ENCODE measurements around the gene PEX5L.

DNA sequence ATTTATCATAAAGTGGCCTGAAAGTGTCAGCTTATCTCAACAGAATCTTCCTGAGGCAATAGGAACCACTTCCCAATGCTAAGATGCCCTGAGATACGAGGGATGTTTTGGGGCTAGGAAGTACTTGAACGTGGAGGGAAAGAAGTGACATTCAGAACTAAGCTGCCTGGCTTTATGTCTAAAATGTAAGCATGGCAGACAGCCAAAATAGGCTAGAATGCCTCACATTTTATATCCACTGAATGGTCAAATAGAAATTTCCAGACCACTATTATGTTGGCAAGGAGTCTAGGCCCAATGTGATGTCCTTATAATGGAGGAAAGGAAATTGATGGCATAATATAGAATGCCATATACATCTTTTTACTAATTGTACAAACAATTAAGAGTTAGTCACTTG is 154.9 kb downstream of the PEX5L start:
- TF ChIP-seq, protein P1, sequence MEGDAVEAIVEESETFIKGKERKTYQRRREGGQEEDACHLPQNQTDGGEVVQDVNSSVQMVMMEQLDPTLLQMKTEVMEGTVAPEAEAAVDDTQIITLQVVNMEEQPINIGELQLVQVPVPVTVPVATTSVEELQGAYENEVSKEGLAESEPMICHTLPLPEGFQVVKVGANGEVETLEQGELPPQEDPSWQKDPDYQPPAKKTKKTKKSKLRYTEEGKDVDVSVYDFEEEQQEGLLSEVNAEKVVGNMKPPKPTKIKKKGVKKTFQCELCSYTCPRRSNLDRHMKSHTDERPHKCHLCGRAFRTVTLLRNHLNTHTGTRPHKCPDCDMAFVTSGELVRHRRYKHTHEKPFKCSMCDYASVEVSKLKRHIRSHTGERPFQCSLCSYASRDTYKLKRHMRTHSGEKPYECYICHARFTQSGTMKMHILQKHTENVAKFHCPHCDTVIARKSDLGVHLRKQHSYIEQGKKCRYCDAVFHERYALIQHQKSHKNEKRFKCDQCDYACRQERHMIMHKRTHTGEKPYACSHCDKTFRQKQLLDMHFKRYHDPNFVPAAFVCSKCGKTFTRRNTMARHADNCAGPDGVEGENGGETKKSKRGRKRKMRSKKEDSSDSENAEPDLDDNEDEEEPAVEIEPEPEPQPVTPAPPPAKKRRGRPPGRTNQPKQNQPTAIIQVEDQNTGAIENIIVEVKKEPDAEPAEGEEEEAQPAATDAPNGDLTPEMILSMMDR (conservative IDR thresholded peaks at IDR 0.05) = no peak
- TF ChIP-seq EZH2 (IDR thresholded peaks at IDR 0.05; ENCODE audit: low read depth) = no peak

Measured in PC-9 (cell line).